Fibroblast of skin of right quadriceps (primary cell): ENCODE measurements around the gene MSS51.

ENCODE experiments used
- DNase-seq: peaks from one replicate; pipeline ENCODE4 v3.0.0-alpha.2; 2013

The MSS51 gene

DNA sequence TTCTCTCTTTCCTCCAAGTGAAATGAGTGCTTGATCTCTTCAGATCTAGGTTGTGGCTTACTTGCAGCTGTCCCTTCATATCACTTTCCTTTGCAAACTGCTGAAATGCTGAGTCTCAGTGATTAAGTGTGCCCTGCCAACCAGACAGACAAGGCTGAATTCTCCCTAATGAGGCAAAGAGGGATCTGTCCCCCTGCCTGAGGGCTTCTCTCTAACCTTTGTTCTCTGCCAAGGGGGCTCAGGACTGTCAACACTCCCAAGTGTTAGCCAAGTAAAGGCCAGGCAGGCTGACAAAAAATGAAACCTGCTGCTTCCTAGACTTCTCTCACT, at the start of gene MSS51:
TSS of gene MSS51 (minus strand) at position 24 of the 330 bp plus-strand sequence. CDS start 5,277 bp downstream, outside the sequence.
- no peak for DNase-seq

- DNase-seq = peak; percentile 71
These were observed 46.8 kb upstream of the MSS51 start for GRCh38 chr10:73480158-73480557.

DNA sequence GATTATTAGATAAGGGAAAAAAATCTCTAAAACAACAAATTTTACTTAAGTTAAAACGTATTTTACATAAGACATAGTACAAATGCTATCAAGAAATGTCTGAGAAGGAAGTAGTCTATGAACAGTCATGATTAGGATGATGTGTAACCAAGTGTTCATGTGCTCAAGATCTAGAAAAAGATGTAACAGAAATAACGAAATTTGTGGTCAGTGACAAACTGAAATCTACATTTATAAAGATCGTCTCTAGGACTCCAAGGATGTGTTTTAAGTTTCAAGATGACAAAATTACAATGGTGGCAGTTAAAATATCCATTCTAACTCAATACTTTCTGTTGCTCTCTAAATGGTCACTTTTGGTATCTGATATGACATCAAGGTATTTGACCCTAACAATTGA, 45.3 kb upstream of the MSS51 start:
- DNase-seq = no peak

GRCh38 chr10:73471226-73471625, 37.9 kb upstream of the MSS51 start:
- no peak for DNase-seq

GRCh38 chr10:73469579-73469978, 36.2 kb upstream of the MSS51 start:
- no peak for DNase-seq

- no peak for DNase-seq
These were observed 33.8 kb upstream of the MSS51 start for GRCh38 chr10:73467206-73467605.

DNA sequence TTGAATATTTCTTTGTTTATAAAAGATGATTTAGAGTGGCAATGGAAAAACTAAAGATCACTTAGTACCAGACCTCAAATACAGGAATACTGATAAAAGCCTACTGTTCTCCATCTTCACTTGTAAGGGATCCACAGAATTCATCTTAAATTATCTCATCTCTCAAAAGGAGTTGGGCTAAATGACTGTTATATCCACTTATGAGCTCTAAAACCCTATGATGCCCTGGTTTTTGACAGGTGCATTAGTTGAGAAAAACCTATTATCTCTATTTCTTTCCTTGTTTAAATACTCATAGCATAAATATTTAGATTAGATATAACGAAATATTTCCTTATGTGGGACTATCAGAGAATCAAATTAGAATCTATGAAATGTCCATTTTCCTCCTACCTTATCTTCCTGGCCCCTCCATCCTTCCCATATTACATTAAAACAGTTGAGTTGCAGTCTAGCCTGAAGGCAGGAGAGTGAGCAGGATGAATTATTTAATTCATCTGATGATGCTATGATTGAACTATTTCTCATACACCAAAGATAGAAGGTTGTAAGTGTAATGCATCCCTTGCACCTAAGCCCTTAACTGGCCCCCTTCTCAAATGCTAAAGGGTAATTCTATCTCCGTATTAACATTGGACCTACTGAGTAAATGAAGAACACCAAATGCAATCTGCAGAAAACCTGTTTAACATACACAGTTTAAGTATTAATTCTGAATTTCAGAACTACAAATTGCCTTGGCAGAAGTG, 32.8 kb upstream of the MSS51 start:
- DNase-seq = no peak

- DNase-seq = no peak
These were observed 27.5 kb upstream of the MSS51 start for GRCh38 chr10:73460897-73461296.

DNA sequence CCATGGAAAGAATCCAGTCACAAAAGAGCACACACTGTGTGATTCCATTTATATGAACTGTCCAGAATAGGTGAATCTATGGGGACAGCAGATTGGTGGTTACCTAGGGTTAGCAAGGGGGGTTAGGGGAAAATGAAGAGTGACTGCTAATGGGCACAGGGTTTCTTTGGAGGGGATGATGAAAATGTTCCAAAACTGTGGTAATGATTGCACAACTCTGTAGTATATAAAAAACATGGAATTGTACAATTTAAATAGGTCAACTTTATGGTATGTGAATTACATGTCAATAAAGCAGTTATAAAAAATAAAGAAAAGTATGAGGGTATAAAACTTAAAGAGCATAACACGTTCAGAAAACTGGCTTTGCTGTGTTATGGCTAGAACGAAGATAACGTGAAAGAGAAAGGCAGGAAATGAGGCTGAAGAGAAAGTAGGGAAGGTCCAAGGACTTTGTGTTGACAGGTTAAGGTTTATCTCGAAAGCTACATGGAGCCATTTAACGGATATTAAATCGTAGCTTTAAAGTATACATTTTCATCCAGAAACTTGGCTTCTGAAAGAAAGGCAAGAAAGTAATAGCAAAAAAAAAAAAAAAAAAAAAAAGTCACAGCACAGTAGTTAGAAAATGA, 26.4 kb upstream of the MSS51 start:
- peak; percentile 18 for DNase-seq

GRCh38 chr10:73456187-73456890, 23.0 kb upstream of the MSS51 start:
- DNase-seq = no peak

- DNase-seq = no peak
These were observed 15.8 kb upstream of the MSS51 start for GRCh38 chr10:73449113-73449512.

DNA sequence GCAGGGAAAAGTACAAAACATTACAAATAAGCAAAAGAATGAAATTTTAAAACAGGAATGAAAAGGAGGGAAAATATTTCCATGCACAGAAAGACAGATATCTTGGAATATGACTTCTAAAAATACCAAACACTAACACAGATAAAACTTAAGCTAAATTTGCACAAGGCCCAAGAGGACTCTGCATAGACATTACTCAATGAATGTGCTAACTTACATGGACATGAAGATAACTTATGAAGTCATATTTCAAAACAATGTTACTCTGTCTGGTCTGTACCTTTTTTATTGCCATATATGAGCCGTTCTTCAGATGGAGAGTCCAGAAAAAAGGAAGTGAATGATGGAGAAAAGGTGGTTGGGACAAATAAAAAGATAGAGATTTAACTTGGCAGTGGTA, 15.0 kb upstream of the MSS51 start:
- no peak for DNase-seq

DNA sequence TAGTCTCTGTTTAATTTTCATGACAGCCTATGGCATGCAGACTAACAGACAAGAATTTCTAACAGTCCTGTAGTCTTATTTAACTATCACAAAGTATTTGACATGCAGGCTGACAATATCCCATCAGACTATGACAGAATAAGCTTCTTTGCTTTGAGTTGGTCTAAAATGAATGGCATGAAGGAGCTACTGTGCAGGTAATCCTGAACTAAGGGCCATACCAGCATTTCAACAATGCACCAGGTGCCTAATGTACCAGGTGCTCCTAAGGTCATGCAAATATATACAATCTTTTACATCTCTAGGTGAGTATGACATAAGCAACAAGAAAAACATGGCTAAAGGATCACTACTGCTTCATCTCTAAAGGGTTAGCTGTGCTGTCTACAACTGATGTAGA, 13.6 kb upstream of the MSS51 start:
- DNase-seq = no peak

GRCh38 chr10:73444457-73444856, 11.1 kb upstream of the MSS51 start:
- no peak for DNase-seq

GRCh38 chr10:73439605-73440312, 6.4 kb upstream of the MSS51 start:
- peak; percentile 69 for DNase-seq

DNA sequence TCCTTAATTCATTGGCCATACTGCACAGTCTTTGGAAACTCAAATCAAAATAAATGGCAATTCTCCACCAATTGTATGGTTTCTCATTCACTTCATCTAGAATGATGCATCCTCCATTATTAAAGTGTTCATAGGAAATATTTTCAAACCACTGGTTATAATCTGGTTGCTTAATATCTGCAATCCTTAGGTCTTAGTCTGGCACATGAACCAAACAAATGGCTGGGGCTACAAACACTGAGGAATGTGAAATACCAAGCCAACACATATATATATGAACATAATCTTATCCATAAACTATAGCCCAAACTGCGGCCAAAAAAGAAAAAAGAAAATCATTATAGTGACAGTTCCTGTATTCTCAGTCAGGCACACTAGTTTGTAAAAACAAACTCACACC, 5.7 kb upstream of the MSS51 start:
- DNase-seq = peak; percentile 58

DNA sequence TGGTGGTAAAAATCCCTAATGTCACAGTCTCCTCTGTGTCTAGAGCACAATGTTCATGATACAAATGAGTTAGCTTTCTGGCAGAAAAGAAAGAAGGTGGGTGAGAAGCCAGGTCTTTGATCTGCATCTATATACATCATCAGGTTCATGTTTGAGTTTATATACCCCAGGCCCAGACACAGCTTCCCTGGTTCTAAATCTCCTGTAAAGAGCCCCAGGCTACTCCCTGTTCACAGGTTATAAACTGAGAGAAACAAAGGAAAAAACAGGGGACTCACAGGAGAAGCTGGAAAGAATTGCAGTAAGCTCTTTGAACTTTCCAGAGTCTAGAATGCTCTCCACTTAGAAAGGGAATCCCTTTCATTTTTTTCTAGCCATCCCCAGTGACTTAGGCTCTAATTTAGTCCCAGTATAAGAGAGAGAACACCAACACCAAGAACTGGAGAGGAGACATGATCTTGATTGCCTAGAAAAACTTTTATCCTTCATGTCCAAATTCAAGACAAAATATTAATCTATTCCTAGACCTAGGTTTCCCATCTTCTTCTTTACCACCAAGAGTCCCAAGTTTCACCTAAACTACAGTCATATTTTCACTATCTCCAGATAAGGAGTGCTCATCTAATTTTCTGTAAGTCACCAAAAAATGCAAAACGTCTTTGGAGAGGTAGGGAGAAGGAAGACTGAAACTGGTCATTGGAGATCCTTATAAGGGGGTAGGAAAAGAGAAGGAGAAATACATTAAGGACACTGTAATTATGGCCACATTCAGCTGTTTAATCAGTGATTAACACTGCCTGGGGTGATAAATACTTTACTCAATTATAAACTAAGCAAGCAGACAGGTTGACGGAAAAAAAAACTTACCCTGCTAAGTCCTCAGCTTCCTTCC, 469 bp downstream of the MSS51 start:
- no peak for DNase-seq

GRCh38 chr10:73426318-73426717, 7.0 kb downstream of the MSS51 start:
- DNase-seq = no peak

DNA sequence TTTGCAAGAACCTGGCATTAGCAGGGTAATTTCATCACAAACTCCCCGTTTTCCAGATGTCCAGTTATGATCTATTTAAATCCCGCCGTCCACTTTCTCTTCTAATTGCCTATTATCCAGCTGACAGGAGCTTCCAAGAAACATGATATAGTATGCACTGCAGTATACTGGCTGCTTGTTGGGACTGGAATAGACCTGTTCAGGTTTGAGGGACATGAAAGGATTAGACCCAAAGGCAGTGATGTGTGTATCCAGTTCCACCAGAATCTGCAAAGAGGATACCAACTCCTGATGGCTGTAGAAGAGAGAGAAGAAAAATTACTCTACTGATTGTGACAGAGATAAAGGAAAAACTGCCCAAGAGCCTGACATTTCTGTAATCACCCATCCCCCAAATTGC, 8.9 kb downstream of the MSS51 start:
- DNase-seq = no peak

GRCh38 chr10:73423309-73423708, 10.1 kb downstream of the MSS51 start:
- DNase-seq = no peak

GRCh38 chr10:73416571-73416970, 16.8 kb downstream of the MSS51 start:
- DNase-seq = no peak

DNA sequence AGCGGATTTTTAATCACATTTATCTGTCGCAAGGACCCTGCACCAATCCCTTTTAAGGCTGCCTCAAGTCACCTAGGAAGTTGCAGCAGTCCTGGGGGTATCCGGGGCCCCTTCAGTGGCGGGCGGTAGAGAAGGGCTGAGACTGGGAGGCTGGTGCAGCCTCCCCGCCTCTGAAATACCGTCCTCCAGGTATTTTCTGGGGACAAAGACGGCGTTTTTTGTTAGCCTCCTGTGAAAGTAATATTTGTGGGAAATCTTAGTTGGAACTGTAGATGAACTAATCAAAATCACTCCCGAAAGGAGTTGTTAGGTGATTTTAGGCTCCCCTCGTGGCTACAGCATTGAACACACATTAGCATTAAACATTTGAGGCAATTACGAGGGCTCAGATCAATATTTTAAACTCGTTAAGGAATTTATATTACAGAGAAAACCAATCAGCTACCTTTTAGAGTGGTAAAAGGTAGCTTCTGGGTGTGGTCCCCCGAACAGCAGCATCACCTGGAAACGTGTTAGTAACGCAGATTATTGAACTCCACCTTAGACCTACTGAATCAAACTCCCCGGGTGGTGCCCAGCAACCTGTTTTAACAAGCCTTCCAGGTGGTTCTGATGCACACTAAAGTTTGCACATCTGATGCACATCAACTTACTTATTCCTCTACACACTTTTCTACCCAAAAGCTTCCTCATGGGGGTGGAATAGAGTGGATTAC, 19.0 kb downstream of the MSS51 start:
- no peak for DNase-seq
